ENCODE results near the gene SNX24. TPM values are rescaled to one million over a fixed set of nuclear protein-coding genes. Genes with fewer than 3 reads are reported as not detected.
"Not testable (repeated sequence)": the region's sequence is repeated elsewhere in the genome, so short reads cannot be mapped to it uniquely, and the experiment has no call there.

SNX24 gene
- total and polyA plus RNA-seq, 4 donors = 6.3 to 10.1 (median 9.1) TPM

- 96% methylated on average over 4 of the region's 4 CpGs for WGBS
- Histone ChIP-seq H3K9me3 (ENCODE audit: control insufficient read depth in 4 of 4, low read length in 3 of 4) (no peaks in the 10 kb centered on the region), H3K9ac (ENCODE audit: low read depth in 1 of 2, low read length in 2 of 2) (no peak overlapping the region), H3K27ac (ENCODE audit: low read depth in 1 of 2, low read length in 2 of 2) (no peak overlapping the region), H3K4me1 (ENCODE audit: control insufficient read depth in 4 of 4, insufficient read depth in 4 of 4, low read length in 3 of 4) (peaks cover 4 to 28% (median 15%) of the 10 kb centered on the region in 4 donors), H3K4me3 (ENCODE audit: low read depth in 1 of 3, low read length in 3 of 3) (no peak overlapping the region), H3K27me3 (ENCODE audit: control insufficient read depth in 4 of 4, insufficient read depth in 4 of 4, low read length in 3 of 4) (no peaks in the 10 kb centered on the region), H3K36me3 (ENCODE audit: control insufficient read depth in 4 of 4, insufficient read depth in 3 of 4, low read depth in 1 of 4, low read length in 3 of 4) (no peaks in the 10 kb centered on the region)
- no peak for DNase-seq (ENCODE audit: low spot score)
- TF ChIP-seq ZBTB33 (IDR thresholded peaks at IDR 0.05) (no peak), ATF3 (IDR thresholded peaks at IDR 0.05) (no peak), FOXA1 (IDR thresholded peaks at IDR 0.05) (no peak), FOXA2 (IDR thresholded peaks at IDR 0.05) (no peak), YY1 (IDR thresholded peaks at IDR 0.05) (no peak), RXRA (IDR thresholded peaks at IDR 0.05) (no peak), NR2F2 (IDR thresholded peaks at IDR 0.05) (no peak)
- TF ChIP-seq, protein P1, sequence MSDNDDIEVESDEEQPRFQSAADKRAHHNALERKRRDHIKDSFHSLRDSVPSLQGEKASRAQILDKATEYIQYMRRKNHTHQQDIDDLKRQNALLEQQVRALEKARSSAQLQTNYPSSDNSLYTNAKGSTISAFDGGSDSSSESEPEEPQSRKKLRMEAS (IDR thresholded peaks at IDR 0.05) = no peak
- TF ChIP-seq, protein P2, sequence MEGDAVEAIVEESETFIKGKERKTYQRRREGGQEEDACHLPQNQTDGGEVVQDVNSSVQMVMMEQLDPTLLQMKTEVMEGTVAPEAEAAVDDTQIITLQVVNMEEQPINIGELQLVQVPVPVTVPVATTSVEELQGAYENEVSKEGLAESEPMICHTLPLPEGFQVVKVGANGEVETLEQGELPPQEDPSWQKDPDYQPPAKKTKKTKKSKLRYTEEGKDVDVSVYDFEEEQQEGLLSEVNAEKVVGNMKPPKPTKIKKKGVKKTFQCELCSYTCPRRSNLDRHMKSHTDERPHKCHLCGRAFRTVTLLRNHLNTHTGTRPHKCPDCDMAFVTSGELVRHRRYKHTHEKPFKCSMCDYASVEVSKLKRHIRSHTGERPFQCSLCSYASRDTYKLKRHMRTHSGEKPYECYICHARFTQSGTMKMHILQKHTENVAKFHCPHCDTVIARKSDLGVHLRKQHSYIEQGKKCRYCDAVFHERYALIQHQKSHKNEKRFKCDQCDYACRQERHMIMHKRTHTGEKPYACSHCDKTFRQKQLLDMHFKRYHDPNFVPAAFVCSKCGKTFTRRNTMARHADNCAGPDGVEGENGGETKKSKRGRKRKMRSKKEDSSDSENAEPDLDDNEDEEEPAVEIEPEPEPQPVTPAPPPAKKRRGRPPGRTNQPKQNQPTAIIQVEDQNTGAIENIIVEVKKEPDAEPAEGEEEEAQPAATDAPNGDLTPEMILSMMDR (IDR thresholded peaks at IDR 0.05; ENCODE audit: low read depth, low read length, missing input control) = no peak
Measured at GRCh38 chr5:122972877-122973276, 127.5 kb downstream of the SNX24 start.

DNA sequence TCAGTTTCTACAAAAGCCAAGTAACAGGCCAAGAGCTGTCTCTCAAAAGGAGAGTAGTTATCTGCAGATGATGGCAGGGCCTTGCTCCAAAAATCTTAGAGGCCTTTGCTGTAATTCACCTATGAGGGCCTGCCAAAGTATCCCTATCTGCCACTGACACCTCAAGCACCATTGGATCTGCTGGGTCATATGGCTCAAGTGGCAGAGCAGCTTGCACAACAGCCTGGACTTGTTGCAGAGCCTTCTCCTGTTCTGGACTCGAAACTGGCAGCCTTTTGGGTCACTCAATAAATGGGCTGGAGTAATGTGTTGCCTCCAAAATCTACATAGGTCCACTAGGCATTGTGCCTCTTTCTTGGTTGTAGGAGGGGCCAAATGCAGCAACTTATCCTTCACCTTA, 128.3 kb downstream of the SNX24 start:
- H3K9me3 ChIP-seq (ENCODE audit: control insufficient read depth in 4 of 4, low read length in 3 of 4); DNase-seq (ENCODE audit: low spot score); H3K36me3 ChIP-seq (ENCODE audit: control insufficient read depth in 4 of 4, insufficient read depth in 3 of 4, low read depth in 1 of 4, low read length in 3 of 4); H3K27me3 ChIP-seq (ENCODE audit: control insufficient read depth in 4 of 4, insufficient read depth in 4 of 4, low read length in 3 of 4); H3K9ac ChIP-seq (ENCODE audit: low read depth in 1 of 2, low read length in 2 of 2); H3K4me3 ChIP-seq (ENCODE audit: low read depth in 1 of 3, low read length in 3 of 3); H3K27ac ChIP-seq (ENCODE audit: low read depth in 1 of 2, low read length in 2 of 2): not testable (repeated sequence)
- 30% methylated on average over 1 of the region's 1 CpG for WGBS
- peaks cover 4 to 31% (median 15%) of the 10 kb centered on the region in 4 donors for H3K4me1 ChIP-seq (ENCODE audit: control insufficient read depth in 4 of 4, insufficient read depth in 4 of 4, low read length in 3 of 4)

DNA sequence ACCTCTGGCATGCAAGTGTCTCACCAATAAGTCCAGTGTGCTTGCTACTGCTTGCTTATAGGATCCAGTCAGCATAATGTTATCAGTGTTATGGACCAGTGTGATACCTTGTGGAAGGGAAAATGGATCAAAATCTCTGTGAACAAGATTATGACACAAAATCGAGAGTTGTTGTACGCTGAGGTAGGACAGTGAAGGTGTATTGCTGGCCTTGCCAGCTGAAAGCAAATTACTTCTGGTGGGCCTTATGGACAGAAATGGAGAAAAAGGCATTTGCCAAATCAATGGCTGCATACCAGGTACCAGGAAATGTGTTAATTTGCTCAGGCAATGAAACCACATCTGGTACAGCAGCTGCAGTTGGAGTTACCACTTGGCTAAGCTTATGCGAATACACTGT, 128.8 kb downstream of the SNX24 start:
- WGBS = 98% methylated on average over 3 of the region's 3 CpGs
- H3K4me1 ChIP-seq (ENCODE audit: control insufficient read depth in 4 of 4, insufficient read depth in 4 of 4, low read length in 3 of 4) = peaks cover 5 to 36% (median 18%) of the 10 kb centered on the region in 4 donors

DNA sequence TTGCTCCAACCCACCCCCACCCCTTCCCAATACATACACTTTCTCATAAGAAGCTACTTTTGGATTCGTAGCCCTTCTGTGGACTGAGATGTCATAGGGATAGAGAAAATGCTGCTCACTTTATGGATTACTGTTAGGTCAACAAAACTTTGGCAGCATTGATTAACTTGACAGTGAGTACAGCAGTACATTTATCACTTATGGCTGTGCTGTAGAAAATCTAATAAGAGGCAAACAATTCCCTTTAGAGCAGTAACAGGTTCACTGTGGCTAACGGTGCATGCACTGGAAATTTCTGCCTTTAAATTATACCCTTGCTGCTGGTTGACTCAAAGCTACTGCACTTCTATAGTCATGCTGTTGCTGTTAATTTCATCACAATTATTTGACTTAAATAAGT, 131.9 kb downstream of the SNX24 start:
- Histone ChIP-seq H3K27me3 (ENCODE audit: control insufficient read depth in 4 of 4, insufficient read depth in 4 of 4, low read length in 3 of 4) (no peaks in the 10 kb centered on the region), H3K36me3 (ENCODE audit: control insufficient read depth in 4 of 4, insufficient read depth in 3 of 4, low read depth in 1 of 4, low read length in 3 of 4) (no peaks in the 10 kb centered on the region), H3K4me1 (ENCODE audit: control insufficient read depth in 4 of 4, insufficient read depth in 4 of 4, low read length in 3 of 4) (peaks cover 9 to 53% (median 27%) of the 10 kb centered on the region in 4 donors), H3K27ac (ENCODE audit: low read depth in 1 of 2, low read length in 2 of 2) (peak overlapping the region in 1 of 2 donors; percentile 65), H3K9ac (ENCODE audit: low read depth in 1 of 2, low read length in 2 of 2) (peak overlapping the region in 1 of 2 donors; percentile 26), H3K4me3 (ENCODE audit: low read depth in 1 of 3, low read length in 3 of 3) (no peak overlapping the region), H3K9me3 (ENCODE audit: control insufficient read depth in 4 of 4, low read length in 3 of 4) (no peaks in the 10 kb centered on the region)
- no peak for DNase-seq (ENCODE audit: low spot score)
- 37% methylated on average over 2 of the region's 2 CpGs for WGBS
- TF ChIP-seq FOXA2 (IDR thresholded peaks at IDR 0.05) (no peak), HNF4G (IDR thresholded peaks at IDR 0.05) (no peak), ATF3 (IDR thresholded peaks at IDR 0.05) (no peak), NR2F2 (IDR thresholded peaks at IDR 0.05) (no peak), REST (IDR thresholded peaks at IDR 0.05) (no peak), GABPA (IDR thresholded peaks at IDR 0.05 in 1 of 2, conservative IDR thresholded peaks at IDR 0.05 in 1 of 2) (no peak)
- TF ChIP-seq, protein P2 (IDR thresholded peaks at IDR 0.05; ENCODE audit: low read depth, low read length, missing input control) = no peak

More for the DNA sequence above, 128.8 kb downstream of the SNX24 start:
- not testable (repeated sequence) for H3K27me3 ChIP-seq (ENCODE audit: control insufficient read depth in 4 of 4, insufficient read depth in 4 of 4, low read length in 3 of 4); H3K4me3 ChIP-seq (ENCODE audit: low read depth in 1 of 3, low read length in 3 of 3); H3K9me3 ChIP-seq (ENCODE audit: control insufficient read depth in 4 of 4, low read length in 3 of 4); H3K27ac ChIP-seq (ENCODE audit: low read depth in 1 of 2, low read length in 2 of 2); H3K36me3 ChIP-seq (ENCODE audit: control insufficient read depth in 4 of 4, insufficient read depth in 3 of 4, low read depth in 1 of 4, low read length in 3 of 4); DNase-seq (ENCODE audit: low spot score); H3K9ac ChIP-seq (ENCODE audit: low read depth in 1 of 2, low read length in 2 of 2)
